GM13976 (cell line): ENCODE measurements around the gene PRKAR1B.

Experiments
- DNase-seq: peaks from one replicate; pipeline ENCODE4 v3.0.0; 2012; ENCODE audit warnings: low spot score
- in situ Hi-C: fragments of 300-500 bp; cut with MboI; formaldehyde crosslinking; loops from one replicate; pipeline ENCODE4 v1.12.0; 2022; ENCODE audit warnings: low sequenced_read_pairs, mixed read lengths, inconsistent platforms; ENCODE audit not compliant: unreplicated experiment
- TF ChIP-seq, protein P1 (sequence below): IDR thresholded peaks from 2 replicates; pipeline ENCODE4 v1.5.1; 2012; ENCODE audit warnings: borderline replicate concordance, mild to moderate bottlenecking; ENCODE audit not compliant: insufficient read depth; ENCODE audit errors: extremely low read depth, missing control alignments, control extremely low read depth

PRKAR1B gene

DNA sequence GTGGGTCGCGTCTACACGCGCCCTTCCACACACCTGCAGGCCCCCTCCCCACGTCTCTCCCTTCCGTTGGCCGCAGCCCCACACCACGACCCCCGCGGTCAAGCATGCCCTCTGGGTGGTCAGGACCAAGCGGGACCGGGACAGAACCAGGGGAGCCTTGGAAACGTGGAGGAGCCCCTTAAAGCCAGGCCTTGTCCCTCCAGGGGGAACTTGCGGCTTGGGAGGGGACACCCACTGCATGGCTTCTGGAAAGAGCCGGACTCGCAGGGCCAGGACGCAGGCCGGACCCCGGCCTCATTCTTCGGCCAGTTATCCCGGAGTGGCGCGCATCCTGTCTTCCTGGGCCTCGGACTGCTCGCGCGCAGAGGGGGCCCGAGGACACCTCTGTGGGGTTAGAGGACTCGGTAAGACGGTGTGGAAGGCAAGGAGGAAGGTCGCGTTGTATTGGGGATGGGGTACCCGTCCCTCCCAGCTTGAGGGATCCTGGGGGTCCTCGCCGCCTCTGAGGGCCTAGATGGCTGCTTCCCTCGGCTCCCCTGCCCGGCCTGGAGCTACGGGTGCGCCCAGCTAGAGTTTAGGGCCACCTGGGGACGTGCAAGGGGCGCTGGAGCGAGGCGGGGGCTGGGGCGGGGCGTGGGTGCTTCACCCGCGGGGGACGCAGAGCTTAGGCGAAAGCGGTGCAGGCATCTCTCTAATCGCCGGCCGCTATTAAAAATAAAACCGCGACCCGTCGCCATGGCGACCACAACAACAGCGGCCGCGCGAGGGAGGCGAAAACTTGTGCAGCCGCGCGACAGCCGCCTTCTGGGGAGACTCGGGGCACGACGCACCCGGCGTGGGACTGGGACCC lies 205.6 kb downstream of the PRKAR1B start:
- DNase-seq: peak; percentile 84
- TF ChIP-seq, protein P1, sequence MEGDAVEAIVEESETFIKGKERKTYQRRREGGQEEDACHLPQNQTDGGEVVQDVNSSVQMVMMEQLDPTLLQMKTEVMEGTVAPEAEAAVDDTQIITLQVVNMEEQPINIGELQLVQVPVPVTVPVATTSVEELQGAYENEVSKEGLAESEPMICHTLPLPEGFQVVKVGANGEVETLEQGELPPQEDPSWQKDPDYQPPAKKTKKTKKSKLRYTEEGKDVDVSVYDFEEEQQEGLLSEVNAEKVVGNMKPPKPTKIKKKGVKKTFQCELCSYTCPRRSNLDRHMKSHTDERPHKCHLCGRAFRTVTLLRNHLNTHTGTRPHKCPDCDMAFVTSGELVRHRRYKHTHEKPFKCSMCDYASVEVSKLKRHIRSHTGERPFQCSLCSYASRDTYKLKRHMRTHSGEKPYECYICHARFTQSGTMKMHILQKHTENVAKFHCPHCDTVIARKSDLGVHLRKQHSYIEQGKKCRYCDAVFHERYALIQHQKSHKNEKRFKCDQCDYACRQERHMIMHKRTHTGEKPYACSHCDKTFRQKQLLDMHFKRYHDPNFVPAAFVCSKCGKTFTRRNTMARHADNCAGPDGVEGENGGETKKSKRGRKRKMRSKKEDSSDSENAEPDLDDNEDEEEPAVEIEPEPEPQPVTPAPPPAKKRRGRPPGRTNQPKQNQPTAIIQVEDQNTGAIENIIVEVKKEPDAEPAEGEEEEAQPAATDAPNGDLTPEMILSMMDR: no peak
- in situ Hi-C loops: no loop called here

DNA sequence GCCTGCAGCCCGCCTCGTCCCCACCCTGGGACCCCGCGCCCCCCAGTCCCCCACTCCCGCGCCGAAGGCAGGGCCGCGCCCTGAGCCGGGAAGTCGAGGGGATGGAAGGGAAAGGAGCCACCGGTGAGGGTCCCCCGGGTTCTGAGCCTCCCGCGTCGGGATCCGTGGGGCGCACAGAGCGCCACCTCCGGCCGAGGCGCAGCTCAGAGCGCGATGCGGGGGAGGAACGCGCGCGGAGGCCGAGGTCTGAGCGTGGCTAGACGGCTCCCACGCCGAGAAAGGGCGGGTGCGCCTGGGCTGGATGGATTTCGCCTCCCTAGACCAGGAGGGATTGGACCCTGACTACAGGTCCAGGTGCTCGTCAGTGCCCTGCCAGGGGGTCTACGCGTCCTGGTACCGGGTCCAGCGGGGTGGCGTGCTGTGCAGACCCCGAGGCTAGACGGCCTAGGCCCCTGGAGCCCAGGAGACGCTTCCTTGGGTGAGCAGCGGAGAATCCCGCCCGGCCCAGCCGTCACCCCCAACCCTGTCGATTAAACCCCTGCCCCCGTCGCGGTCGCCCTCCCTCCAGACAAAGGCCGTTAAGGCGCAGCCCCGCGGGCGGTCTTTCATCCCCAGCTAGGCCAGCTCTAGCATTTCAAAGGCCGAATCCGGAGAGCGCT lies 206.4 kb downstream of the PRKAR1B start:
- TF ChIP-seq, protein P1: peak; percentile 14
- DNase-seq: no peak
- in situ Hi-C loops: no loop called here

GRCh38 chr7:519484-520390 lies 207.3 kb downstream of the PRKAR1B start, which contains the start of gene PDGFA:
PDGFA (minus strand) TSS chr7:519846; CDS start chr7:519001, 845 bp downstream.
- TF ChIP-seq, protein P1: no peak
- DNase-seq: peak; percentile 72
- in situ Hi-C loops: no loop called here

GRCh38 chr7:518630-519483 lies 208.2 kb downstream of the PRKAR1B start:
- DNase-seq: peak; percentile 73
- TF ChIP-seq, protein P1: no peak
- in situ Hi-C loops: no loop called here

DNA sequence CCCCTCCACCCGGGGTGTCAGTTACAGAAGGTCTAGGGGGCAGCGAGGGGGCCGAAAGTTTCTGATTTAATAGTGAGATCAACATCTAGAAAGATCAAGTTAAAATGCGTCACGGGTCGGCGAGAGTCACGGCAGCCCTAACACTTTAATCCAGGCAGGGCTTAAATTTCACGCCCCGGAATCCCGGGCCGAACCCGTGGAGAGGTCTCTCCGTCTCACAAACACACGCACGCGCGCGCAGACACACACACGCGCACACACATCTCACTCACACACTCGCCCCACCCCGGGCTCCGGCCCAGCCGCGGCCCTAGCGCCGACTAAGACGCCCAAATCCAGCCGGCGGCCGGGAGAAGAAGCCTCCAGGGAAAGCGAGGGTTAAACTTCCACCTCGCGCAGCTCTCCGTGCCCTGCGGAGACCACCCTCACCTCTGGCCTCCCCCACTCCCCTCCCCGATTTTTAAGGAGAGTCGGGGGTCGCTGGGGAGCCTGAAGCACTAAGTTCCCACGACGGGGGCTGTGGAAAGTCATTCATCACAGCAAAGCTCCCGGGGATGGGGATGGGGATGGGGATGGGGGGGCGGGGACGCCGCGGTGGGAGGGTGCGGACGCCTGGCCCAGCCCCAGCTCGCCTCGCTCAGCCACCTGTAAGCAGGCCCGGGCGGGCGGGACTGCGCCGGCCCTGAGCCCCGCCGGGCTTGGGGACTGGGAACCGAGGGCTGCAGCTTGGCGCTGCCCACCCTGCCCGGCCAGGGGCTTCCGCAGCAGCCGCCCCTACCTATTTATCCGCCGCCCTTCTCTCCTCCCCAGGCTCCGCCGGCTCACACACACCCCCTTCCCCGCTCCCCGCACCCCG lies 209.1 kb downstream of the PRKAR1B start:
- TF ChIP-seq, protein P1: no peak
- in situ Hi-C loops: no loop called here
- no peak for DNase-seq
